ENCODE data around the gene HAVCR2.

The HAVCR2 gene

DNA sequence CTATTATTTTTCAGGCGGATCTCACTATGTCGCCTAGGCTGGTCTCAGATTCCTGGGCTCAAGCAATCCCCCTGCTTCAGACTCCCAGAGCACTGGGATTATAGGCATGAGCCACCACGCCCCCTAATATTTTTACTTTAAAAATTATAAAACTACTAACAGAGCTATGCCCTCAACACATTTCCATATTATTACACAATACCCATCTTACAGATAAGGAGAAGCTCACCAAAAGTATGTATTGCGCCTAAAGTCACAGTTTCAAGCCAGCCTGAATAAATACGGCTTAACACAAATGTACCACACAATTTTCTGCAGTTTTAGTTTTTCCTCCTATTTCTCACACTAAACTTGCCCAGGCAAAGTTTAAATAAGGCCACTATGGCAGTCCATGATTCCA is 40.1 kb downstream of the HAVCR2 start:
- no peak for TF ChIP-seq CTCF (IDR thresholded peaks at IDR 0.05)
- Histone ChIP-seq H3K4me3 (no peak overlapping the region), H3K27ac (no peak overlapping the region)
- no peak for DNase-seq (ENCODE audit: low spot score)

- no peak overlapping the region for H3K4me3 ChIP-seq
- TF ChIP-seq CTCF (IDR thresholded peaks at IDR 0.05): no peak
- DNase-seq (ENCODE audit: low spot score): no peak
- H3K27ac ChIP-seq: no peak overlapping the region
Observed at GRCh38 chr5:157068339-157068738, 40.5 kb downstream of the HAVCR2 start.

GRCh38 chr5:157067005-157067404 is 41.8 kb downstream of the HAVCR2 start:
- no peak overlapping the region for H3K4me3 ChIP-seq
- H3K27ac ChIP-seq: no peak overlapping the region
- no peak for TF ChIP-seq CTCF (IDR thresholded peaks at IDR 0.05)
- no peak for DNase-seq (ENCODE audit: low spot score)

DNA sequence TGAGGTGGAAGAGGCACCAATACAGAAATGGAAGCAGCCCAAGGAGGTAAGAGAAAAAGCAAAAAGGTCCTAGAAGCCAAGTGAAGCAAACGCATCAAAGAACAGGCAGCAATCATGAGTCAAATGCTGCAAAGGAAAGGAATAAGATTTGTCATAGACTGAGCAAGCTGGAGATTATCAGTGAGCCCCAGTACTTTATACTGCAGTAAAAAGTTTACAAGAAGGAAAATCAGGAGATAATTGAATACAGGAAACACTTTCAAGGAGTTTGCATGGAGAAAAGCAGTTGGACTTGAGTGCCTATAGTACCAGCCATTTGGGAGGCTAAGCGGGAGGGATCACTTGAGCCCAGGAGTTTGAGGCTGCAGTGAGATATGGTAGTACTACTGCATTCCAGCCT is 42.8 kb downstream of the HAVCR2 start:
- no peak for TF ChIP-seq CTCF (IDR thresholded peaks at IDR 0.05)
- DNase-seq (ENCODE audit: low spot score): no peak
- H3K4me3 ChIP-seq: no peak overlapping the region
- H3K27ac ChIP-seq: no peak overlapping the region

DNA sequence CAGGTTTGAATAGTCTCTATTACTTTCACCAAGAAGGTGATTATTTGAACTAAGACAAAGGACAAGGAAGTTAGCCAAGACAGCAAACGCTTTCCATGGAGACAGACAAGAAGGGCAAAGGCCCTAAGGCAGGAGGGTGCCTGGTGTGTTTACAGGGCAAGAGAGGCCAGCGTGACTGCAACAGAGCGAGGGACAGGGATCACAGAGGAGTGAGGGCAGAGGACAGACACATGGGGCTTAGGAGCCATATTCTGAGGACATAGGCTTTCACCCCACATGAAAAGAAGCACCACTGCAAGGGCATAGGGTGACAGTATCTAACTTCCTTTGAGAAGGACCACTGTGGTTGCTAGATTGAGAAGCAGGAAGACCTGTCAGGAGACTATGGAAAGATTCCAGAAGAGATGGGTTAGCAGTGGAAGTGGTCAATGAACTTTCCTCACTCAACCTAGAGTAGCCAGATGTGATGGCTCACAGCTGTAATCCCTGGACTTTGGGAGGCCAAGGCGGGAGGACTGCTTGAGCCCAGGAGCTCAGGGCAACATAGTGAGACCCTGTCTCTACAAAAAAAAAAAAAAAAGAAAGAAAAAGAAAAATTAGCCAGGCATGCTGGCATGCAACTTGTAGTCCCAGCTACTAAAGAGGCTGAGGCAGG is 44.9 kb downstream of the HAVCR2 start:
- Histone ChIP-seq H3K27ac (no peak overlapping the region), H3K4me3 (no peak overlapping the region)
- TF ChIP-seq CTCF (IDR thresholded peaks at IDR 0.05): no peak
- no peak for DNase-seq (ENCODE audit: low spot score)

DNA sequence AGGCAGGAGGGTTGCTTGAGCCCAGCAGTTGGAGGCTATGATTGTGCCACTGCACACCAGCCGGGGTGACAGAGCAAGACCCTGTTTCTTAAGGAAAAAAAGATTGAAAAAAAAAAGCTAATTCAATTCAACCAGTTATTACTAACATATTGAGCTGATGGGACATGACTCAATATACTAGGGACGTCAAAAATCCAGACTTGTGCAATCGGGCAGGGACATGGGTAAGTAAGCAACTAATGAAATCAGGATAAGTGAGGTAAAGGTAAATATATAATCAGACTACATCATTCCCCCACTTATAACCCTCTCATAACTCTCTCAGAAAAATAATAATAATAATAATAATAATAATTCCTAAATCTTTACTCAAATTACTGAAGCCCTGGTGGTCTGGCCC is 49.0 kb downstream of the HAVCR2 start:
- H3K27ac ChIP-seq: no peak overlapping the region
- no peak for DNase-seq (ENCODE audit: low spot score)
- H3K4me3 ChIP-seq: no peak overlapping the region
- TF ChIP-seq CTCF (IDR thresholded peaks at IDR 0.05): no peak

DNA sequence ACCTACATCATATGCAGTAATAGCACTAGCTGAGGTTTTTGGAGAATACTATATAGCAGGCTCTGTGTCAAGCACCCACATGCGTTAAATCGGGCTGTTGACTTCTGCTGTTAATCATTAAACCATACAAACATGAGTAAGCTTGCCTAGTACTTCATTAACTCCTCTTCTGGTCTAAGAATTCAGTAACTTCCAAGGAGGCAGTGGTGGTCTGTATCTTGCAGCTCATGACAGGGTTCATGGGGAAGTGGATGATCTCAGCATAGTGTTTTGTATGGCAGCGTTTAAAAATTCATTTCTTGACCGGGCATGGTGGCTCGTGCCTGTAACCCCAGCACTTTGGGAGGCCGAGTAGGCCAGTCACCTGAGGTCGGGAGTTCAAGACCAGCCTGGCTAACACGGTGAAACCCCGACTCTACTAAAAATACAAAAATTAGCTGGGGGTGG is 49.7 kb downstream of the HAVCR2 start, which contains the start of gene HAVCR1:
TSS of gene HAVCR1 (minus strand) at position 24 of the 447 bp plus-strand sequence. CDS start 1,173 bp downstream, outside the sequence.
- Histone ChIP-seq H3K27ac (no peak within 1 kb of the TSS), H3K4me3 (no peak within 1 kb of the TSS)
- DNase-seq (ENCODE audit: low spot score): no peak
- TF ChIP-seq CTCF (IDR thresholded peaks at IDR 0.05): no peak
